Measurements from ENCODE around the gene DOK7.

DNA sequence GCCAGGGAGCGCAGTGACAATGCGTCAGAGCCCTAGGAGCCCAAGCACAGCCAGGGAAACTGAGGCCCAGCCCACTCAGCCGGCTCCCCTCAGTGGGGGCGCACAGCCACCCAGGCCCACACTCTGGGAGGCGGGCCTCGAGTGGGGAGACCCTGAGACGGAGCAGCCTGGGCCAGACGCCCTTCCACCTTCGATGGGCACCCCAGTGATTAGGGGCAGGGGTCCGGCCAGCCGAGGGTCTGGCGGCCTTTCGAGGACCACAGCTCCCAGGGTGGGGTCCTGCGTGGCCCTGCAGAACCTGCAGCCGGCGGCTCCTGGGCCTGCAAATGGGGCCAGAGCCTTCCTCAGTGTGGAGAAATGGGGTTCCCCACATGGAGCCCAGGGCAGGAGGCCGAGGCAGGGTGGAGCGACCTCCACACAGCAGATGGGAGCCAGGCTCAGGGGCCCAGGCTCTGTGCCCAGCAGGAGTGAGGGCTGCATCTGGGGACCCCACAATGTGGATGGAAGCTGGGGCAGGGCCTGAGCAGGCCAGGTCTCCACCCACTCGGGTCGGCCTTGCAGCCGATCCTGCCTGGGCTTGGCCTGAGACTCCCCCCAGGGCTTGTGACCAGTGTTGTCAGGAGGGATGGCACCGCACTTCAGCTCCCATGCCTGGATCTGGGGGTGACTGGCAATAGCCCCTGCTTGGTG is 16.3 kb upstream of the DOK7 start:
- TF ChIP-seq, protein P1, sequence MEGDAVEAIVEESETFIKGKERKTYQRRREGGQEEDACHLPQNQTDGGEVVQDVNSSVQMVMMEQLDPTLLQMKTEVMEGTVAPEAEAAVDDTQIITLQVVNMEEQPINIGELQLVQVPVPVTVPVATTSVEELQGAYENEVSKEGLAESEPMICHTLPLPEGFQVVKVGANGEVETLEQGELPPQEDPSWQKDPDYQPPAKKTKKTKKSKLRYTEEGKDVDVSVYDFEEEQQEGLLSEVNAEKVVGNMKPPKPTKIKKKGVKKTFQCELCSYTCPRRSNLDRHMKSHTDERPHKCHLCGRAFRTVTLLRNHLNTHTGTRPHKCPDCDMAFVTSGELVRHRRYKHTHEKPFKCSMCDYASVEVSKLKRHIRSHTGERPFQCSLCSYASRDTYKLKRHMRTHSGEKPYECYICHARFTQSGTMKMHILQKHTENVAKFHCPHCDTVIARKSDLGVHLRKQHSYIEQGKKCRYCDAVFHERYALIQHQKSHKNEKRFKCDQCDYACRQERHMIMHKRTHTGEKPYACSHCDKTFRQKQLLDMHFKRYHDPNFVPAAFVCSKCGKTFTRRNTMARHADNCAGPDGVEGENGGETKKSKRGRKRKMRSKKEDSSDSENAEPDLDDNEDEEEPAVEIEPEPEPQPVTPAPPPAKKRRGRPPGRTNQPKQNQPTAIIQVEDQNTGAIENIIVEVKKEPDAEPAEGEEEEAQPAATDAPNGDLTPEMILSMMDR (IDR thresholded peaks at IDR 0.05; ENCODE audit: poor library complexity) = no peak
- no peak for TF ChIP-seq EZH2phosphoT487 (IDR thresholded peaks at IDR 0.05; ENCODE audit: low read depth, severe bottlenecking, unreplicated experiment)
- no peak for TF ChIP-seq EZH2 (IDR thresholded peaks at IDR 0.05; ENCODE audit: borderline replicate concordance)

Data from hepatocyte (in vitro differentiated cells).